MM.1S (cell line): ENCODE results near the gene C4A.
"Not testable (repeated sequence)": the region's sequence is repeated elsewhere in the genome, so short reads cannot be mapped to it uniquely, and the experiment has no call there.

Experiments used
- DNase-seq: peaks from one replicate; pipeline ENCODE4 v3.0.0-alpha.2; 2015
- H2AFZ ChIP-seq: fragments of 300-600 bp; sonication (generic); 2 replicates; pipeline ENCODE4 v1.6.0; 2016; ENCODE audit warnings: antibody characterized with exemption, low read length
- H3F3A ChIP-seq: fragments of 300-600 bp; sonication (generic); 2 replicates; pipeline ENCODE4 v1.6.1; 2016; ENCODE audit warnings: mild to moderate bottlenecking, antibody characterized with exemption, low read length, moderate library complexity, mixed read lengths; ENCODE audit not compliant: insufficient read depth
- H3K27ac ChIP-seq: fragments of 300-600 bp; sonication (generic); 2 replicates; pipeline ENCODE4 v1.5.1; 2016; ENCODE audit warnings: mild to moderate bottlenecking, low read length
- H3K27me3 ChIP-seq: fragments of 300-600 bp; sonication (generic); replicated peaks from 2 replicates; pipeline ENCODE4 v1.6.0; 2016; ENCODE audit warnings: low read length; ENCODE audit not compliant: insufficient read depth
- H3K36me3 ChIP-seq: fragments of 300-600 bp; sonication (generic); replicated peaks from 2 replicates; pipeline ENCODE4 v1.6.1; 2016; ENCODE audit warnings: mild to moderate bottlenecking, low read length, mixed read lengths; ENCODE audit not compliant: insufficient read depth
- H3K4me1 ChIP-seq: fragments of 300-600 bp; sonication (generic); 2 replicates; pipeline ENCODE4 v1.6.1; 2016; ENCODE audit warnings: low read length, mixed read lengths
- H3K4me2 ChIP-seq: fragments of 300-600 bp; sonication (generic); 2 replicates; pipeline ENCODE4 v1.6.0; 2016; ENCODE audit warnings: low read depth, low read length
- H3K4me3 ChIP-seq: fragments of 300-600 bp; sonication (generic); 2 replicates; pipeline ENCODE4 v1.5.1; 2016; ENCODE audit warnings: low read length, mixed read lengths
- H3K79me2 ChIP-seq: fragments of 300-600 bp; sonication (generic); 2 replicates; pipeline ENCODE4 v1.6.1; 2016; ENCODE audit warnings: mixed run types, low read length, mixed read lengths
- H3K9ac ChIP-seq: fragments of 300-600 bp; sonication (generic); 2 replicates; pipeline ENCODE4 v1.6.1; 2016; ENCODE audit warnings: low read length, mixed read lengths
- H3K9me2 ChIP-seq: fragments of 300-600 bp; sonication (generic); replicated peaks from 2 replicates; pipeline ENCODE4 v1.6.1; 2016; ENCODE audit warnings: mild to moderate bottlenecking, low read length, mixed read lengths; ENCODE audit not compliant: insufficient read depth
- H3K9me3 ChIP-seq: fragments of 300-600 bp; sonication (generic); replicated peaks from 2 replicates; pipeline ENCODE4 v1.6.1; 2016; ENCODE audit warnings: mild to moderate bottlenecking, low read length, mixed read lengths; ENCODE audit not compliant: insufficient read depth
- H4K20me1 ChIP-seq: fragments of 300-600 bp; sonication (generic); 2 replicates; pipeline ENCODE4 v1.6.1; 2016; ENCODE audit warnings: mild to moderate bottlenecking, low read length, moderate library complexity, mixed read lengths; ENCODE audit not compliant: insufficient read depth
- CTCF ChIP-seq: fragments of 300-600 bp; sonication (generic); IDR thresholded peaks from 2 replicates; pipeline ENCODE4 v1.5.1; 2016; ENCODE audit warnings: antibody characterized with exemption, low read length, mixed read lengths
- EZH2 ChIP-seq: fragments of 300-600 bp; sonication (generic); optimal IDR thresholded peaks from 2 replicates; pipeline ENCODE3; 2017; ENCODE audit warnings: low read depth, mild to moderate bottlenecking, antibody characterized with exemption, low read length, mixed read lengths
- EZH2phosphoT487 ChIP-seq: fragments of 300-600 bp; sonication (generic); IDR thresholded peaks from 2 replicates; pipeline ENCODE4 v1.6.1; 2018; ENCODE audit warnings: antibody characterized with exemption, low read length

The C4A gene

GRCh38 chr6:31972709-31973350 lies 9.0 kb upstream of the C4A start:
- DNase-seq: no peak
- Histone ChIP-seq H3K36me3 (no peaks in the 10 kb centered on the region), H2AFZ (peak overlapping the region; percentile 90), H3K9ac (peak overlapping the region; percentile 94), H4K20me1 (no peaks in the 10 kb centered on the region), H3K79me2 (peaks cover 25% of the 10 kb centered on the region), H3K27ac (peak overlapping the region; percentile 89), H3F3A (peaks cover 11% of the 10 kb centered on the region), H3K4me2 (peak overlapping the region; percentile 98), H3K9me3 (no peaks in the 10 kb centered on the region), H3K4me1 (peaks cover 6% of the 10 kb centered on the region; the same call in 1 of the 2 replicates), H3K4me3 (peak overlapping the region; percentile 88), H3K9me2 (no peaks in the 10 kb centered on the region), H3K27me3 (no peaks in the 10 kb centered on the region)
- no peak for TF ChIP-seq EZH2phosphoT487
- TF ChIP-seq EZH2: no peak
- no peak for TF ChIP-seq CTCF

- H3F3A ChIP-seq, DNase-seq, H3K9me3 ChIP-seq, H3K9me2 ChIP-seq, H4K20me1 ChIP-seq, H3K36me3 ChIP-seq, H3K27ac ChIP-seq, H3K27me3 ChIP-seq, H3K4me2 ChIP-seq, H2AFZ ChIP-seq, H3K4me1 ChIP-seq, H3K9ac ChIP-seq, H3K4me3 ChIP-seq: not testable (repeated sequence)
- H3K79me2 ChIP-seq: peaks cover 18% of the 10 kb centered on the region
These were observed 5.8 kb upstream of the C4A start for GRCh38 chr6:31976065-31976464.

GRCh38 chr6:31977816-31978431 lies 3.9 kb upstream of the C4A start:
- DNase-seq: no peak
- Histone ChIP-seq H3K4me2 (no peak overlapping the region), H3K27me3 (no peaks in the 10 kb centered on the region), H3K36me3 (no peaks in the 10 kb centered on the region), H3F3A (no peaks in the 10 kb centered on the region; the same call in 1 of the 2 replicates), H3K9me2 (no peaks in the 10 kb centered on the region), H4K20me1 (no peaks in the 10 kb centered on the region), H3K9ac (no peak overlapping the region), H3K4me1 (no peaks in the 10 kb centered on the region; the same call in 1 of the 2 replicates), H3K4me3 (no peak overlapping the region), H3K9me3 (no peaks in the 10 kb centered on the region), H2AFZ (no peak overlapping the region), H3K79me2 (peaks cover 6% of the 10 kb centered on the region), H3K27ac (no peak overlapping the region)
- TF ChIP-seq EZH2: no peak
- TF ChIP-seq EZH2phosphoT487: no peak
- TF ChIP-seq CTCF: no peak

GRCh38 chr6:31978831-31979230 lies 3.0 kb upstream of the C4A start:
- Histone ChIP-seq H3K4me2 (no peak overlapping the region), H3K9ac (no peak overlapping the region), H2AFZ (no peak overlapping the region), H3K4me3 (no peak overlapping the region), H3K4me1 (no peaks in the 10 kb centered on the region), H3K9me3 (no peaks in the 10 kb centered on the region), H3K79me2 (no peaks in the 10 kb centered on the region), H3K36me3 (no peaks in the 10 kb centered on the region), H3F3A (no peaks in the 10 kb centered on the region), H3K27me3 (no peaks in the 10 kb centered on the region), H4K20me1 (no peaks in the 10 kb centered on the region), H3K27ac (no peak overlapping the region), H3K9me2 (no peaks in the 10 kb centered on the region)
- TF ChIP-seq CTCF: no peak
- TF ChIP-seq EZH2: no peak
- no peak for TF ChIP-seq EZH2phosphoT487
- no peak for DNase-seq
